GM12878 (cell line): ENCODE data around the gene GLTP. TPM values are rescaled to one million over a fixed set of nuclear protein-coding genes. Genes with fewer than 3 reads are reported as not detected.

Experiments used
- CBX3 ChIP-seq: fragments of 200-600 bp; sonication (generic); IDR thresholded peaks from 2 replicates; pipeline ENCODE4 v1.6.1; 2016; ENCODE audit warnings: low read depth, borderline replicate concordance
- CREM ChIP-seq: IDR thresholded peaks from 2 replicates; pipeline ENCODE4 v1.6.1; 2014; ENCODE audit warnings: antibody characterized with exemption, low read depth
- ETV6 ChIP-seq, 2 experiments: fragments of 450-650 bp in 1 of 2; IDR thresholded peaks in 1 of 2; conservative IDR thresholded peaks in 1 of 2; 2 replicates each; pipeline ENCODE4 v1.6.1; 2014; ENCODE audit warnings: antibody characterized with exemption in 1 of 2, borderline replicate concordance in 1 of 2, low read depth in 1 of 2, mild to moderate bottlenecking in 1 of 2, moderate library complexity in 1 of 2
- EZH2 ChIP-seq: IDR thresholded peaks from 2 replicates; pipeline ENCODE4 v1.6.1; 2012; ENCODE audit warnings: low read depth, mild to moderate bottlenecking, control low read depth, inconsistent platforms, low read length, borderline replicate concordance; ENCODE audit not compliant: control insufficient read depth
- GABPA ChIP-seq: IDR thresholded peaks from 2 replicates; pipeline ENCODE4 v1.6.1; 2014; ENCODE audit warnings: antibody characterized with exemption, low read depth, mild to moderate bottlenecking, inconsistent platforms
- IKZF2 ChIP-seq, 2 experiments: fragments of 450-650 bp; IDR thresholded peaks; 2 replicates each; pipeline ENCODE4 v1.6.1; 2017; ENCODE audit warnings: mild to moderate bottlenecking in 2 of 2, moderate library complexity in 2 of 2
- MTA2 ChIP-seq: fragments of 450-650 bp; IDR thresholded peaks from 2 replicates; pipeline ENCODE4 v1.6.1; 2016; ENCODE audit warnings: low read depth, mild to moderate bottlenecking, moderate library complexity
- NBN ChIP-seq: fragments of 450-650 bp; IDR thresholded peaks from 2 replicates; pipeline ENCODE4 v1.6.1; 2016
- NR2C1 ChIP-seq: fragments of 450-650 bp; IDR thresholded peaks from 2 replicates; pipeline ENCODE4 v1.6.1; 2017; ENCODE audit warnings: antibody characterized with exemption, mild to moderate bottlenecking, moderate library complexity
- RAD21 ChIP-seq: IDR thresholded peaks from 2 replicates; pipeline ENCODE4 v1.6.1; 2011; ENCODE audit warnings: mild to moderate bottlenecking, low read depth, low read length, moderate library complexity; ENCODE audit not compliant: insufficient read depth
- RELA ChIP-seq: fragments of 450-650 bp; IDR thresholded peaks from 2 replicates; pipeline ENCODE4 v1.8.0; 2014; ENCODE audit warnings: borderline replicate concordance; ENCODE audit not compliant: partially characterized antibody
- SMAD1 ChIP-seq: fragments of 450-650 bp; IDR thresholded peaks from 2 replicates; pipeline ENCODE4 v1.6.1; 2018; ENCODE audit warnings: mild to moderate bottlenecking, low read depth; ENCODE audit not compliant: partially characterized antibody
- SP1 ChIP-seq: IDR thresholded peaks from one replicate; pipeline ENCODE4 v1.6.1; 2011; ENCODE audit warnings: low read depth, low read length
- SPI1 ChIP-seq: IDR thresholded peaks from 2 replicates; pipeline ENCODE4 v1.6.1; 2011; ENCODE audit warnings: low read depth, mild to moderate bottlenecking, low read length, moderate library complexity, borderline replicate concordance; ENCODE audit not compliant: insufficient read depth
- SUZ12 ChIP-seq: fragments of 200-600 bp; sonication (generic); IDR thresholded peaks from one replicate; pipeline ENCODE4 v1.6.1; 2018; ENCODE audit warnings: antibody characterized with exemption, mild to moderate bottlenecking; ENCODE audit not compliant: unreplicated experiment
- ZBTB40 ChIP-seq: fragments of 450-650 bp; IDR thresholded peaks from 2 replicates; pipeline ENCODE4 v1.6.1; 2016; ENCODE audit warnings: mild to moderate bottlenecking, moderate library complexity, borderline replicate concordance
- polyA plus RNA-seq, 11 experiments: library from polyadenylated mRNA; depleted of rRNA in 4 of 11; unstranded in 6 of 11; stranded (reverse) in 5 of 11; fragments of >200 nt; fragmentation: Nextera tagmentation in 4 of 11; fragmentation: Illumina TruSeq in 1 of 11; extraction: Ambion mirVana in 4 of 11; extraction: Trizol in 1 of 11; gene quantifications; 1 replicate in 1 of 11; 2 replicates in 10 of 11; pipeline versions ENCODE4 v1.2.1 to v1.2.3, GENCODE V29; 2011 to 2016; ENCODE audit warnings: inconsistent platforms in 2 of 11, missing spikeins in 2 of 11, low read depth in 1 of 11
- total RNA-seq, 4 experiments: library from RNA; depleted of rRNA in 3 of 4; stranded (reverse); fragments of >200 nt in 3 of 4; fragmentation: Illumina TruSeq in 1 of 4; extraction: Trizol in 1 of 4; gene quantifications; 2 replicates each; pipeline versions ENCODE4 v1.2.1 to v1.2.3, GENCODE V29; 2013 to 2021

Gene GLTP
- total and polyA plus RNA-seq, 10 of the 15 experiments (the other 5 are each of a cell fraction or from before 2014, with no cell fraction given): 16.8 to 44.0 (median 25.3) TPM

DNA sequence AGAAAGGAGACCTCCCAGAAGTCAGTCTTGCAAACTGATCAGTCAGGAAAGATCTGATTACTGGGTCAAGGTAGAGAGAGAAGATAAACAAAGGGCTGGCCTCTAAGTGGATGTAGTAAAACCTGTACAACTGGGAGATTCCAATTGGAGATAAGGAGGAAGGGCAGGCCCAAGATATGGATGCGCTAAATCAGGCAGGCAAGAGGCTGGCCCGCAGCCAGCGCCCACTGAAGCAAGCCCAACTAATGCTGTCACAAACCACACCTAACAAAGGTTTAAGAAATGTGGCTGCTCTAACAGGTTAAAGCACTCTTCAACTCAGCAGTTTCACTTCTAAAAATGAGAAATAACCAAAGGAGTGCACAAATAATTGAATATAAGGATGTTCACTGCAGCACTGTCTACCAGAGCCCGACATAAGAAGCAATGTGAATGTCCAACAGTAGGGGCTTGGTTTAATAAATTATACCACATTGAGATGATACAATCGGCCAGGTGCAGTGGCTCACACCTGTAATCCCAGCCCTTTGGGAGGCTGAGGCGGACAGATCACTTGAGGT, 4.7 kb downstream of the GLTP start (continued):
- TF ChIP-seq SPI1 (no peak), ETV6 (conservative IDR thresholded peaks at IDR 0.05 in 1 of 2, IDR thresholded peaks at IDR 0.05 in 1 of 2; ENCODE audit: borderline replicate concordance in 1 of 2, low read depth in 1 of 2) (no peak), RAD21 (no peak), SUZ12 (no peak), IKZF2 (IDR thresholded peaks at IDR 0.05) (peak; percentile 64 to 77; a peak in 3 of 4 replicates), NR2C1 (no peak), CREM (no peak), CBX3 (no peak), SMAD1 (peak; percentile 89), EZH2 (no peak), SP1 (no peak), NBN (0 out of 2 replicates have a peak, but pooled peaks have one; percentile 28), RELA (no peak), MTA2 (peak; percentile 87), ZBTB40 (no peak), GABPA (no peak)
